Fibroblast of skin of left quadriceps (primary cell): Measurements from ENCODE around the gene XKR8.
"Not testable (repeated sequence)": the region's sequence is repeated elsewhere in the genome, so short reads cannot be mapped to it uniquely, and the experiment has no call there.

Experiments
- DNase-seq, 2 experiments: peaks; one replicate each; pipeline ENCODE4 v3.0.0-alpha.2; 2013; ENCODE audit warnings: low read depth in 2 of 2

The XKR8 gene

GRCh38 chr1:27990920-27991537 lies 31.3 kb downstream of the XKR8 start:
- no peak for DNase-seq

DNA sequence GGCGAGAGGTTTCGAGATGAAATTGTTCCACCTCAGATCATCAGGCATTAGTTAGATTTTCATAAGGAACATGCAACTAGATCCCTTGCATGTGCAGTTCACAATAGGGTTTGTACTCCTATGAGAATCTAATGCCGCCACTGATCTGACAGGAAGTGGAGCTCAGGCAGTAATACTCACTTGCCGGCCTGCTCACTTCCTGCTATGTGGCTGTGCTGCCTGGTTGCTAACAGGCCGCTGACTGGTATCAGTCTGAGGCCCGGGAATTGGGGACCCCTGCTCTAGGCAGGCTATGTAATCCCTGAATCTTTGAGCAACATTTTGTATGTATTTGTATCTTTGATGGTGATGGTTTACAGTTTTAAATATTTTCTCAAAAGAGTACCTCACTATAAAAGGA lies 32.5 kb downstream of the XKR8 start:
- no peak for DNase-seq

GRCh38 chr1:27993241-27993640 lies 33.5 kb downstream of the XKR8 start:
- DNase-seq: no peak

DNA sequence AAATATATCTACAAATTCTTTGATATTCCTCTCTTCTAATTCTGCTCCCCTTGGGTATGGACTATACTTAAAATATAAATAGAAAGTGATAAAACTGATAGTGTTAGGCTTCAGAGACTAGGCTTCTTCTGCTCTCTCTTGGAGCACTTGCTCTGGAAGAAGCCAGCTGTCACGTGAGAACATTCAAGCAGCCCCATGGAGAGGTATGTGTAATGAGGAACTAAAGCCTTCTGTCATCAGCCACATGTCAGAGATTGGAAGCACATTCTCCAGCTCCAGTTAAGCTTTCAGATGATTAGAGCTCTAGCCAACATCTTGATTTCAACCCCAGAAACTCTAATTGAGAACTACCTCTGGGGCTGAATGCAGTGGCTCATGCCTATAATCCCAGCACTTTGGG lies 34.3 kb downstream of the XKR8 start:
- no peak for DNase-seq

- not testable (repeated sequence) for DNase-seq
These were observed 34.8 kb downstream of the XKR8 start for GRCh38 chr1:27994526-27994925.

DNA sequence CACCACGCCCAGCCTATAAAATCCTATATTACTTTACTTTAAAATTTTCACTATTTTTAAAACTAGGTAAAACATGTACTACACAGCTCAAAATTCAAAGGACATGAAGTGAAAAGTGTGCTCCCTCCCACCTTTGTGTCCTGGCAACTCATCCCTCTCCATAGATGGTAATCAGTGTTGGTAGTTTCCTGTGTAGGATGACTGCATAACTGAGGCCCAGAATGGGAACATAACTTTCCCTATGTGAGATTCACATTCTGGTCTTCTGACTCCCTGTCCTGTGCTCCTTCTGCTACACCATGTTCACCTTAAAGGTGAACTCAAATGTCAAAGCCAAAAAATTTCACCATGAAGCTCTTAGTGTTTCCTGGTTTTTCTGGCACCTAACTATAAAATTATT lies 39.3 kb downstream of the XKR8 start:
- DNase-seq: no peak

- no peak for DNase-seq
These were observed 42.8 kb downstream of the XKR8 start for GRCh38 chr1:28002600-28002999.

- DNase-seq: not testable (repeated sequence)
These were observed 43.3 kb downstream of the XKR8 start for GRCh38 chr1:28003117-28003516.

DNA sequence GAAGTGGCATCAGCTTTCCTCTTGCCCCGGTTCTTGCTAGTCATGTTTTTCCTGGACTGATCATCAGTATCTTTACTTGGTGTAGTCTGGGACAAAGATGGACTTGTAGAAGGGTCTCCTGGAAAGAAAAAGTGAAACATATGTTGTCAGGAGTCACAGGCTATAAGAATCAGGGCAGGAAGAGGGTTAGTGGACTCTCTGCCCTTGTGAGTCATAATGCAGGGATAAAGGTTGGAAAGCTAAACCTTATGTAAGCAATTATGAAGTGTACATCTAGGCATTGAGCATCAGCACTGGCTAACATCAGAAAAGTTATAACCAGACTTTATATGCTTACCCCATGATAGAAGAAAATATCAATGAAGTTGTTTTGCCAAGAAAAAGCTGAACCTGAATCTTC lies 51.2 kb downstream of the XKR8 start:
- DNase-seq: no peak
